ENCODE measurements around the gene PARD6G. TPM values are rescaled to one million over a fixed set of nuclear protein-coding genes. Genes with fewer than 3 reads are reported as not detected.
"Not testable (repeated sequence)": the region's sequence is repeated elsewhere in the genome, so short reads cannot be mapped to it uniquely, and the experiment has no call there.

PARD6G gene
- total RNA-seq, 2 donors from 2014 or later, result 1.1 to 3.5 TPM

DNA sequence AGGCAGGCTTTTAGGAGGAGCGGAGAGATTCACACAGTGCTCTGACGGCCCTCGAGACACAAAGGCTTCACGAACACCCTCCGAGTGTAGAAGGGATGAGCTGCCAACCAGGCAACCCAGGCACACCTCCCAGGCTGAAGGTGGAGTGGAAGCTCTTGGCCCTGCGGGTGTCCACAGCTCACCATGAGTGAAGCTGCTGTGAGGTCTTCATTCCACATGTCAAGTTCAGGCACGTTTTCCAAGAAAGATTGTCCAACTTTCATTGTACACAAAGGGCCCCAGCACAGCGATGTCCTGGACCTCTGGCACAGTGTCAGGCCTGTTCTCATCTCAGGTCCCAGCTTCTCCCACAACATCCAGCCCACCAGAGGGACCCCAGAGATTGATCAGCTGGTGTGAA, 13.4 kb downstream of the PARD6G start:
- Mint-ChIP-seq H3K36me3 (ENCODE audit: low read depth) (no peaks in the 10 kb centered on the region), H3K27ac (no peak overlapping the region), H3K4me3 (no peak overlapping the region), H3K4me1 (no peaks in the 10 kb centered on the region), H3K27me3 (peaks cover 33% of the 10 kb centered on the region)
- no peaks in the 10 kb centered on the region for H3K9me3 ChIP-seq (ENCODE audit: control insufficient read depth, low read length, poor library complexity, severe bottlenecking)
- DNase-seq, result no peak
- no peak for ATAC-seq

DNA sequence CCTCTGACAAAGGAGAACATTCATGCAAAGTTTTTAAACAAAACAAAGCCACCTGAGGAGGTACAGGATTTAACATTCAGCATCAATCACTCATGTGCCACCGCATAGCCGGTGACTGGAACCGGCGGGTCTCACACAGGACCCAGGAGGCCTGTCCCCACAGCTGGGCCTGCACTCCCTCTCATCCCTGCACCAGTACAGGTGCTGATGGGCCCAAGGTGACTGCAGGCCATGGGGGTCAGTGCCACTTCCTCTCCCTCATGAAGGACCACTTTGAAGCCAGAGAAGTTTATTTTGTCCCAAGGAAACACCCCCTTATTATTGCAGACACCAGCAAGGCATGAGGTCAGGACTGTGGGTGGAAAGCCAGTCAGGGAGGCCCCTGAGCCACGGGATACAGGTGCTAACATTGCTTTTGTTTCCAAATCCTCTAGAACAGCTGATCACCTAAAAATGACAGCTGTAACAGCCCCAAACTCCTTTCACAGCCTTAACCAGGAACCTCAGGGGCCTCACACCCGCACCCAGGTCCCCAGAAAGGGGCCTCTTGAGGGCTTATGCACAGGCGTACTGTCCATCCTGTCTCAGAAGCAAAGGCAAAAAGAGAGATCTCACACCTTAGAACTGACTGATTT, 14.0 kb downstream of the PARD6G start:
- no peak overlapping the region for H3K27ac Mint-ChIP-seq
- ATAC-seq (no peak), DNase-seq (no peak)
- no peaks in the 10 kb centered on the region for H3K9me3 ChIP-seq (ENCODE audit: control insufficient read depth, low read length, poor library complexity, severe bottlenecking)
- H3K4me3 Mint-ChIP-seq, result no peak overlapping the region
- H3K4me1 Mint-ChIP-seq, result no peaks in the 10 kb centered on the region
- H3K27me3 Mint-ChIP-seq, result peaks cover 33% of the 10 kb centered on the region
- no peaks in the 10 kb centered on the region for H3K36me3 Mint-ChIP-seq (ENCODE audit: low read depth)

DNA sequence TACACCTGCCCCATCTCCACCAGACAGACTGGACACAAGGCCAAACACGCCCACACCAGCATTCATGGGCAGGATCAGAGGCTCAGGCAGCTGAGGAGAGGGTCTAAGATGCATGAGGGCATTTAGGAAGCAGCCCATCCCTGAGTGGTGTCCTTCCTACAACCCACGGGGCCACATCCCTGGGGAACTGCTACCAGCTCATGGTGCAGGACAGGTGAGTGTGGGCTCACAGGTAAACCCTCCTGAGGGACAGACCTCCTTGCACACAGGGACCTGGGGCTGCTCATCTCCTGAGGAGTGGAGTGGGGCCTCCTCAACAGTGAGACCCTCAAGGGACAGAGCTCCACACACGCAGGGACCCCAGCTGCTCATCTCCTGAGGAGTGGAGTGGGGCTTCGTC, 14.6 kb downstream of the PARD6G start:
- no peaks in the 10 kb centered on the region for H3K9me3 ChIP-seq (ENCODE audit: control insufficient read depth, low read length, poor library complexity, severe bottlenecking)
- ATAC-seq (no peak), DNase-seq (no peak)
- no peaks in the 10 kb centered on the region for H3K4me1 Mint-ChIP-seq
- H3K27ac Mint-ChIP-seq, result no peak overlapping the region
- no peaks in the 10 kb centered on the region for H3K36me3 Mint-ChIP-seq (ENCODE audit: low read depth)
- H3K4me3 Mint-ChIP-seq, result no peak overlapping the region
- peaks cover 35% of the 10 kb centered on the region for H3K27me3 Mint-ChIP-seq

DNA sequence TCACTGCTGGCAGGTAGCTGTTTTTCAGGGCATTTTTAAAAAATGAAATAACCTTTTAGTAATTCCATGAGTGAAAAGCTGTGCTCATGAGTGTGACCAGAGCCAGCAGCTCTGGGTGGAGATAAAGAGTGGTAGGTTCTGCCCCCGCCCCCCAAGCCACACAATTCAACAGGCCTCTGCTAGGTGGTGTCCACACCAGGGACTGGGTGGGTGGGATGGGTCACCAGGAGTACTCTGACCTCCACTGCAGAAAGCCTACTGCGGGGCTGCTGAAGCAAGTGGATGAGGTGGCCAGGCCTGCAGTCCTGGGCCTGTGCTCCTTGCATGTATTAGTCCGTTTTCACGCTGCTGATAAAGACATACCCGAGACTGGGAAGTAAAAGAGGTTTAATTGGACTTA, 15.3 kb downstream of the PARD6G start:
- H3K4me1 Mint-ChIP-seq, result no peaks in the 10 kb centered on the region
- ATAC-seq (no peak), DNase-seq (no peak)
- no peak overlapping the region for H3K4me3 Mint-ChIP-seq
- no peak overlapping the region for H3K27ac Mint-ChIP-seq
- no peaks in the 10 kb centered on the region for H3K36me3 Mint-ChIP-seq (ENCODE audit: low read depth)
- H3K27me3 Mint-ChIP-seq, result peaks cover 42% of the 10 kb centered on the region
- H3K9me3 ChIP-seq (ENCODE audit: control insufficient read depth, low read length, poor library complexity, severe bottlenecking), result no peaks in the 10 kb centered on the region

DNA sequence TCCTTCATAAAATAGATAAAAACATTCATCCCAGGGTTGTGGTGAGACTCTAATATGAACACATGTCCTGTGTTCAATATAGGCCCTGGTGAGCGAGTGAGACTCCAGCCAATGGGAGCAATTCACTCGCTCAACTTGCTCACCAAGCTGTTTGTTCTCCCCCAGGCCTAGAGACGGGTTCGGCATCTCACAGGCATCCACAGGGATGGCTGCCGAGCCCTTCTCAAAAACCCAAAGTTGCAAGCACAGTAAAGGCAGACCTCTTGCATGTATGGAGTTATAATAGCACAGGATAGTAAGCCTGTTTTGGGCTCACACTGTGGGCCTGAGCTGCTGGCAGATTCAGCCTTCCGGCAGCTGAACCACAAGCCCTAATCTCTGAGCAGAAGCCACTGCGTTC, 15.7 kb downstream of the PARD6G start:
- H3K4me1 Mint-ChIP-seq, result no peaks in the 10 kb centered on the region
- no peak overlapping the region for H3K27ac Mint-ChIP-seq
- no peaks in the 10 kb centered on the region for H3K9me3 ChIP-seq (ENCODE audit: control insufficient read depth, low read length, poor library complexity, severe bottlenecking)
- H3K27me3 Mint-ChIP-seq, result peaks cover 43% of the 10 kb centered on the region
- no peak overlapping the region for H3K4me3 Mint-ChIP-seq
- DNase-seq (no peak), ATAC-seq (no peak)
- no peaks in the 10 kb centered on the region for H3K36me3 Mint-ChIP-seq (ENCODE audit: low read depth)

DNA sequence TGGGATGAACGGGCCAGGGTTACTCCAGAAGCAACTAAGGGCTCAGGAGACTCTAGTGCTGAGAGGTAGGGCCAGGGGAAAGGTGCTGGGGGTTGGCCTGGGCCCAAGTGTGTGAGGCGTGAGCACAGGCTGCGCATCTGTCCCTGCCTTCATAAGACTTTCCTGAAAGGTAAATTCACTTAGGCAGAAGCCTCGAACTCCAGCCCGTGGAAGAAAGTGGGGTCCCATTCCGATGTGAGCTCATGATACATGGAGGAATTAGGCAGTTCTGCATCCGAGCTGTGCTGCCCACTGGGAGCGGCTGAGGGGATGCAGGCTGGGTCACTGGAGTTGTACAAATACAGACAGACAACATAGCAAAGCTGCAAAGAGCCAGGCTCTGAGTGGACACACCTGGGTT, 16.2 kb downstream of the PARD6G start:
- peaks cover 48% of the 10 kb centered on the region for H3K27me3 Mint-ChIP-seq
- no peaks in the 10 kb centered on the region for H3K9me3 ChIP-seq (ENCODE audit: control insufficient read depth, low read length, poor library complexity, severe bottlenecking)
- H3K4me1 Mint-ChIP-seq, result no peaks in the 10 kb centered on the region
- H3K27ac Mint-ChIP-seq, result no peak overlapping the region
- H3K36me3 Mint-ChIP-seq (ENCODE audit: low read depth), result no peaks in the 10 kb centered on the region
- no peak overlapping the region for H3K4me3 Mint-ChIP-seq
- ATAC-seq, result no peak
- no peak for DNase-seq

DNA sequence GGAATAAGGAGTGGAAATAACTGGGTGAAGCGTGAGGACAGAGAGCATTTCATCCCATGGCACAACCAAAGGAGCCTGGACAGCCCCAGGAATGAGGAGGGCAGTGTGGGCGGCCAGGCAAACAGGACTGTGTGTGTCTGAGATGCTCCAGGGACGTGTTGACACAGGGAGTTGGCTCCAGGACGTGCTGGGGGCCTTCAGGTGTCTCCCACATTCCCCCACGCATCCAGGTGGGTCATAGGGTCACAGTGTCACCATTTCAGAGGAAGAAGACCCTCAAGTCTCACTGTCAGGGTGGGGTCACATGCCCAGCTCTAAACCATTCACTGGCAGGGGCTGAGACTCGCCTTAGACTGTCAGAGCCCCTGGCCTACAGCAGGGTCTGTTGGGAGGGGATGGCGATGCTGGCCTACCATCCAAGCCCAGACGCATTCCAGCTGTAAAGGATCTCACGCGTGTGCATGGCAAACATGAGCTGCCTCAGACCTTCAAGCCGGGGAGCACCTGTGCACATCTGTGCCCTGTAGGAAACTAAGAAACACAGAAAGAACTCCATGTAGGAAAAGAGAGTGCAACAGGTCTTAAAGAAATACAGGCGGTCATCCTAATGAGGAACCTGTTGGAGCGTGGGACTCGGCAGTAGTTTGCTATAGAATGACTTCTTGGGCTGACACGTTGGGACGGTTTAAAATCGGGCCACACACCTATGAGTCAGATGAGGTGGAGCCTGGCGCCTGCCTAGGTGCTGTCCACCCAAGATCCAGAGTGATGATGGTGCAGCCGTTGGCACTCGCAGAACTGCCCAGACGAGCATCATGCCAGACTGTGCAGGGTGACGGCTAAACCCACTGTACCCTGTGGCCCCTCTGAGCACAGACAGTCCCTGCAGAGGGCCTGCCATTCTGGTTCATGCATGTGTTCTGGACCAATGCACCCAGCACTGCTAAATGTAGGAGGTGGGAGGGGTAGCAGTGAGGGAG, 17.3 kb downstream of the PARD6G start:
- no peak for ATAC-seq
- Mint-ChIP-seq H3K4me1 (peaks cover 4% of the 10 kb centered on the region), H3K27ac (no peak overlapping the region), H3K27me3 (peaks cover 48% of the 10 kb centered on the region), H3K36me3 (ENCODE audit: low read depth) (no peaks in the 10 kb centered on the region), H3K4me3 (no peak overlapping the region)
- H3K9me3 ChIP-seq (ENCODE audit: control insufficient read depth, low read length, poor library complexity, severe bottlenecking), result no peaks in the 10 kb centered on the region
- no peak for DNase-seq

DNA sequence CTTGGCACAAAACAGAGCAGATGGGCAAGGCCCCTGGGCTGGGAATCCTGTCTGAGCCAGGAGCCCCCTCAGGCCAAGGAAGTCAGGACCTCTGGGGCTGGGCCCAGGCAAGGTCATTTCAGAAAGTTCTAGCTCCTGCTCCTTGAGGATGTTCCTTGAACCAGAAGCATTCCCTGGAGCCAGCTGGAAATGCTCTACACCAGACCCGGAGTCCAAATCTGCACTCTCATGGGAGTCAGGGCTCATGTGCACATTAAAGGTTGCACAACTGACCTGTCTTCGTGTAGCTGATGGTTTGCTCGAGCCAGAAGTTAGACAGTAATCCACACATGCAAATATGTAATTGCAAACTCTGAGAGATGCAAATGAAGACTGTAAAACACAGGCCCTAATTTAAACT, 18.0 kb downstream of the PARD6G start:
- DNase-seq (no peak), ATAC-seq (no peak)
- H3K27me3 Mint-ChIP-seq, result peaks cover 46% of the 10 kb centered on the region
- peaks cover 4% of the 10 kb centered on the region for H3K4me1 Mint-ChIP-seq
- no peak overlapping the region for H3K27ac Mint-ChIP-seq
- H3K9me3 ChIP-seq (ENCODE audit: control insufficient read depth, low read length, poor library complexity, severe bottlenecking), result no peaks in the 10 kb centered on the region
- no peaks in the 10 kb centered on the region for H3K36me3 Mint-ChIP-seq (ENCODE audit: low read depth)
- no peak overlapping the region for H3K4me3 Mint-ChIP-seq

DNA sequence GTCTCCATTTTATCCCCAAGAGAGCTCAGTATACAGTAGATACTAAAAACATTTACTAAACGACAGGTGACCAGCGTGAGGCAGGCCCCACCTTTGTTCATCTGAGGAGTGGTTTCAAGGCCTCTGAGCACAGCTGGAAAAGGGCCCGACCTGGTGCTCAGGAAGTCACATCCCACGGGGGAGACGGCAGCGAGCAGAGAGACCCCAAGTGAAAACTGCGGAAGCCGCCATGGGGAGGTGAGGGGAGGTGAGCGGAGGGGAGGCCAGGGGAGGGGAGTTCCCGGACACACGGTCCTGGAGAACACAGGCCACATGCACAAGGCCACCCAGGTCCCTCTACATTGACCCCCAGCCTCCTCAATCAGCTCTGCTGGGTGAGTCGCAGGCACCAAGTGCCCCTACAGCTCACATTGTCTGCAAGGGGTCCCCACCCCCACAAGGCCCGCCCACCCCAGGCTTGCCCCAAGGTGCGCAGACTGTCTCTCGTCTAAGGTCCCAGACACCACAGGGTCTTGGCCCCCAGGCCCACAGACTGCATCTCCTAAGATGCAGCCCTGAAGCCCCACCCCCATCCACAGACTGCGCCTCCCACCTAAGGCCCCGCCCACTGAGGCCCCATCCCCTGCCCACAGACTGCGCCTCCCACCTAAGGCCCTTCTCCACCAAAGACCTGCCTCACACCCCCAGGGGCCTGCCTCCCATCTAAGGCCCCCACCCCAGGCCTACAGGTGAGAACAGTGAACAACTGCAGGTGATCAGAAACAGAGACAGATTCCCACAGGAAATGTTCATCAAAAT, 19.1 kb downstream of the PARD6G start:
- Mint-ChIP-seq H3K4me1 (peaks cover 4% of the 10 kb centered on the region), H3K4me3 (no peak overlapping the region), H3K27ac (no peak overlapping the region), H3K36me3 (ENCODE audit: low read depth) (no peaks in the 10 kb centered on the region), H3K27me3 (peaks cover 34% of the 10 kb centered on the region)
- no peak for DNase-seq
- H3K9me3 ChIP-seq (ENCODE audit: control insufficient read depth, low read length, poor library complexity, severe bottlenecking), result no peaks in the 10 kb centered on the region
- no peak for ATAC-seq

DNA sequence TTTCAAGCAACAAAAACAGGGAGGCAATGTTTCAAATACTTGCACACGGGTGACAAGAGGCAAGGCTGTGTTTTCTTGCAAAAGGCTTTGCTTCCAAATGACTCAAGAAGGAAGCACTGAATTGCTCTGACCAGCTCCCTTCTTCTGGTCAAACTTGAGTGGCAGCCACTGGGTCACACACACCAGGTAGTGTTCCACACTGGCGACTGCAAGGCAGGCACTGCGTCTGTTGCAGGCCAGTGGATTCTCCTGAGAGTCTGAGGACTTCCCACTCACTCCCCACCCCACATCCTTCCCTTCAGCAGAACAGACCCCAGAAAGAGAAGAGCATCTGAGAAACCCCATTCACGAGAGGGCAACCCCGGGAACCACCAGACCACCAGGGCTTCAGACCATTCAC, 19.8 kb downstream of the PARD6G start:
- Mint-ChIP-seq H3K36me3 (ENCODE audit: low read depth) (no peaks in the 10 kb centered on the region), H3K4me3 (no peak overlapping the region), H3K27ac (no peak overlapping the region), H3K4me1 (peaks cover 4% of the 10 kb centered on the region), H3K27me3 (peaks cover 28% of the 10 kb centered on the region)
- DNase-seq (no peak), ATAC-seq (no peak)
- H3K9me3 ChIP-seq (ENCODE audit: control insufficient read depth, low read length, poor library complexity, severe bottlenecking), result no peaks in the 10 kb centered on the region

DNA sequence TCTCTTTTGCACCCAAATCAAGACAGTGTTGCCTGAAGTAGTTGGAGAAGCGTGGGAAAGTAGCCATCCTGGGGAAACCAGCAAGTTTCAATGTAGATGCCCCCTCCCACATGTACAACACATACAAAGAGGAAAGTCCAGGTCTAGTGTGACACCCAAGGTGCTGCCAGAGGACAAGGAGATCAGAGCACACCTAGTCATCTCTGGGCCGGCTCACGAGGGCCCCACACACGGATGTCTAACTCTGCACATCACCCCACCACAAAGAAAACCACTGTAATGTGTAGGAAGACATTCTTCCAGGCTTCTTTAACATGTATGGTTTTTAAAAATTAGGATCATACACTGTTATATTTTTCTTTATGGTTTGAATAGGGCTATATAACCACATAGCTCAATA, 21.6 kb downstream of the PARD6G start:
- no peaks in the 10 kb centered on the region for H3K36me3 Mint-ChIP-seq (ENCODE audit: low read depth)
- H3K4me3 Mint-ChIP-seq, result no peak overlapping the region
- no peak for DNase-seq
- H3K4me1 Mint-ChIP-seq, result peaks cover 4% of the 10 kb centered on the region
- no peaks in the 10 kb centered on the region for H3K9me3 ChIP-seq (ENCODE audit: control insufficient read depth, low read length, poor library complexity, severe bottlenecking)
- H3K27ac Mint-ChIP-seq, result no peak overlapping the region
- no peak for ATAC-seq
- peaks cover 28% of the 10 kb centered on the region for H3K27me3 Mint-ChIP-seq

DNA sequence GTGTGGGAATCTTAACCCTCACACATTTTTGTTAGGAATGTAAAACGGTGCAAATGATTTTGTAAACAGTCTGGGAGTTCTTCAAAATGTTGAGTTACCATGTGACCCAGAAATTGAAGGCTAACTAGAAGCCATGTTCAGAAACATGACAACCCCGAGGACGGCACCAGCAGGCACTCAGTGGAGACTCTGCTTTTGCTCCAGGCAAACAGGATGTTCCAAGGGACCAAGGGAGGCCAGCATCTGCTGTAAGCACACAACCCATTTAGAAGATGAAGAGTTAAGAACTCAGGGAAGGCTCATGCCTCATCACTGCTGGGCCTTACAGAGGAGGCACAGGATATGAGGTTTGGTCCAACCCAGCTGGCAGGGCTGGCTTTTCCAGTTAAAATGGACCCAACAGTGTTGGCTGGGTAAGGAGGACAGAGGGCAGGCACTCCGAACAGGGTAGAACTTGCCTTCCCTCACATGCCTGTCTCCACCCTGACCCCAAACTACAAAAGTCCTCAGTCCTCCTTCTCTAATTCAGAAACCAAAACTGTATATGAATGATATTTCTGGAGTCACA, 23.6 kb downstream of the PARD6G start:
- H3K9me3 ChIP-seq (ENCODE audit: control insufficient read depth, low read length, poor library complexity, severe bottlenecking), result no peaks in the 10 kb centered on the region
- ATAC-seq, result no peak
- Mint-ChIP-seq H3K4me3 (no peak overlapping the region), H3K4me1 (peaks cover 4% of the 10 kb centered on the region), H3K27ac (no peak overlapping the region), H3K27me3 (peaks cover 24% of the 10 kb centered on the region), H3K36me3 (ENCODE audit: low read depth) (no peaks in the 10 kb centered on the region)
- no peak for DNase-seq

DNA sequence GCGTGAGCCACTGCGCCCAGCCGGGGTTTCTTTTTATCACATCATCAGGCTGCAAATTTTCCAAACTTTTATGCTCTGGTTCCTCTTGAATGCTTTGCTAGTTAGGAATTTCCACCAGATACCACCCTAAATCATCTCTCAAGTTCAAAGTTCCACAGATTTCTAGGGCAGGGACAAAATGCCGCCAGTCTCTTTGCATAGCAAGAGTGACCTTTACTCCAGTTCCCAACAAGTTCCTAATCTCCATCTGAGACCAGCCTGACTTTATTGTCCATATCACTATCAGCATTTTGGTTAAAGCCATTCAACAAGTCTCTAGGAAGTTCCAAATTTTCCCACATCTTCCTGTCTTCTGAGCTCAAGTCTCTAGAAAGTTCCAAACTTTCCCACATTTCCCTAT, 27.8 kb downstream of the PARD6G start:
- H3K27me3 Mint-ChIP-seq; H3K4me3 Mint-ChIP-seq; H3K4me1 Mint-ChIP-seq; ATAC-seq; H3K27ac Mint-ChIP-seq; H3K36me3 Mint-ChIP-seq (ENCODE audit: low read depth); DNase-seq; H3K9me3 ChIP-seq (ENCODE audit: control insufficient read depth, low read length, poor library complexity, severe bottlenecking): not testable (repeated sequence)

Measured in T-helper 17 cell (primary cell).